KMS-11 (cell line): Measurements from ENCODE around the gene SPACA9.

ENCODE experiments used
- H2AFZ ChIP-seq: fragments of 200-600 bp; sonication (generic); 2 replicates; pipeline ENCODE4 v1.6.1; 2016; ENCODE audit warnings: antibody characterized with exemption, mixed run types, low read depth
- H3K27ac ChIP-seq: fragments of 200-600 bp; sonication (generic); 2 replicates; pipeline ENCODE4 v1.6.1; 2016; ENCODE audit warnings: mild to moderate bottlenecking, mixed run types
- H3K27me3 ChIP-seq: fragments of 200-600 bp; sonication (generic); 2 replicates; pipeline ENCODE4 v1.6.1; 2017; ENCODE audit warnings: mild to moderate bottlenecking, low read depth, mixed run types, moderate library complexity; ENCODE audit not compliant: insufficient read depth
- H3K36me3 ChIP-seq: fragments of 200-600 bp; sonication (generic); 2 replicates; pipeline ENCODE4 v1.6.1; 2017; ENCODE audit warnings: mild to moderate bottlenecking, mixed run types; ENCODE audit not compliant: insufficient read depth
- H3K4me1 ChIP-seq: fragments of 200-600 bp; sonication (generic); 2 replicates; pipeline ENCODE4 v1.6.1; 2016; ENCODE audit warnings: mild to moderate bottlenecking, low read depth, mixed run types; ENCODE audit not compliant: poor library complexity, severe bottlenecking
- H3K4me2 ChIP-seq: fragments of 200-600 bp; sonication (generic); 2 replicates; pipeline ENCODE4 v1.7.0; 2016; ENCODE audit warnings: mild to moderate bottlenecking, mixed run types
- H3K4me3 ChIP-seq: fragments of 200-600 bp; sonication (generic); IDR thresholded peaks from 2 replicates; pipeline ENCODE4 v1.6.1; 2017; ENCODE audit warnings: low read depth, low read length, mixed read lengths; ENCODE audit not compliant: insufficient read depth
- H3K79me2 ChIP-seq: fragments of 200-600 bp; sonication (generic); 2 replicates; pipeline ENCODE4 v1.6.1; 2016; ENCODE audit warnings: low read depth, mixed run types; ENCODE audit not compliant: insufficient read depth
- H3K9ac ChIP-seq: fragments of 200-600 bp; sonication (generic); 2 replicates; pipeline ENCODE4 v1.6.1; 2016; ENCODE audit warnings: mild to moderate bottlenecking, mixed run types
- H4K20me1 ChIP-seq: fragments of 200-600 bp; sonication (generic); 2 replicates; pipeline ENCODE4 v1.6.1; 2016; ENCODE audit warnings: mild to moderate bottlenecking, mixed run types; ENCODE audit not compliant: insufficient read depth
- CTCF ChIP-seq: fragments of 200-600 bp; sonication (generic); conservative IDR thresholded peaks from 2 replicates; pipeline ENCODE4 v1.6.1; 2017; ENCODE audit warnings: low read depth, mild to moderate bottlenecking, antibody characterized with exemption, low read length, moderate library complexity, mixed read lengths

SPACA9 gene

GRCh38 chr9:132910376-132910775, 31.7 kb downstream of the SPACA9 start:
- H3K9ac ChIP-seq, result no peak overlapping the region
- H3K4me2 ChIP-seq, result no peak overlapping the region
- no peaks in the 10 kb centered on the region for H3K27me3 ChIP-seq
- TF ChIP-seq CTCF, result no peak
- H3K36me3 ChIP-seq, result no peaks in the 10 kb centered on the region
- no peaks in the 10 kb centered on the region for H4K20me1 ChIP-seq
- no peak overlapping the region for H3K27ac ChIP-seq
- H3K79me2 ChIP-seq, result no peaks in the 10 kb centered on the region
- H3K4me3 ChIP-seq, result no peak overlapping the region
- H2AFZ ChIP-seq, result no peak overlapping the region
- no peaks in the 10 kb centered on the region for H3K4me1 ChIP-seq

GRCh38 chr9:132912131-132912530, 33.4 kb downstream of the SPACA9 start:
- H3K36me3 ChIP-seq, result no peaks in the 10 kb centered on the region
- TF ChIP-seq CTCF, result no peak

GRCh38 chr9:132914924-132915323, 36.2 kb downstream of the SPACA9 start:
- Histone ChIP-seq H3K27ac (no peak overlapping the region), H3K4me3 (no peak overlapping the region), H3K27me3 (no peaks in the 10 kb centered on the region), H3K79me2 (no peaks in the 10 kb centered on the region), H2AFZ (no peak overlapping the region), H3K9ac (no peak overlapping the region), H3K4me2 (no peak overlapping the region), H4K20me1 (no peaks in the 10 kb centered on the region), H3K4me1 (no peaks in the 10 kb centered on the region), H3K36me3 (no peaks in the 10 kb centered on the region)
- no peak for TF ChIP-seq CTCF

More at GRCh38 chr9:132912131-132912530, 33.4 kb downstream of the SPACA9 start:
- Histone ChIP-seq H3K27me3 (no peaks in the 10 kb centered on the region), H3K4me3 (no peak overlapping the region), H3K4me1 (no peaks in the 10 kb centered on the region), H3K79me2 (no peaks in the 10 kb centered on the region), H3K27ac (no peak overlapping the region), H3K9ac (no peak overlapping the region), H4K20me1 (no peaks in the 10 kb centered on the region), H3K4me2 (no peak overlapping the region), H2AFZ (no peak overlapping the region)

GRCh38 chr9:132919614-132920268, 41.0 kb downstream of the SPACA9 start:
- H3K4me3 ChIP-seq, result no peak overlapping the region
- no peak overlapping the region for H3K4me2 ChIP-seq
- H3K79me2 ChIP-seq, result no peaks in the 10 kb centered on the region
- H3K4me1 ChIP-seq, result no peaks in the 10 kb centered on the region
- H3K27me3 ChIP-seq, result no peaks in the 10 kb centered on the region
- no peak overlapping the region for H3K9ac ChIP-seq
- no peak for TF ChIP-seq CTCF
- no peak overlapping the region for H2AFZ ChIP-seq
- H4K20me1 ChIP-seq, result no peaks in the 10 kb centered on the region
- no peak overlapping the region for H3K27ac ChIP-seq
- H3K36me3 ChIP-seq, result peaks cover 8% of the 10 kb centered on the region; the same call in 1 of the 2 replicates
